Measurements from ENCODE around the gene SOWAHD. TPM values are rescaled to one million over a fixed set of nuclear protein-coding genes. Genes with fewer than 3 reads are reported as not detected.
"Not testable (repeated sequence)": the region's sequence is repeated elsewhere in the genome, so short reads cannot be mapped to it uniquely, and the experiment has no call there.

SOWAHD gene
- total and polyA plus RNA-seq, 12 donors, result 0.12 to 1.7 (median 0.36) TPM; not detected in 7

DNA sequence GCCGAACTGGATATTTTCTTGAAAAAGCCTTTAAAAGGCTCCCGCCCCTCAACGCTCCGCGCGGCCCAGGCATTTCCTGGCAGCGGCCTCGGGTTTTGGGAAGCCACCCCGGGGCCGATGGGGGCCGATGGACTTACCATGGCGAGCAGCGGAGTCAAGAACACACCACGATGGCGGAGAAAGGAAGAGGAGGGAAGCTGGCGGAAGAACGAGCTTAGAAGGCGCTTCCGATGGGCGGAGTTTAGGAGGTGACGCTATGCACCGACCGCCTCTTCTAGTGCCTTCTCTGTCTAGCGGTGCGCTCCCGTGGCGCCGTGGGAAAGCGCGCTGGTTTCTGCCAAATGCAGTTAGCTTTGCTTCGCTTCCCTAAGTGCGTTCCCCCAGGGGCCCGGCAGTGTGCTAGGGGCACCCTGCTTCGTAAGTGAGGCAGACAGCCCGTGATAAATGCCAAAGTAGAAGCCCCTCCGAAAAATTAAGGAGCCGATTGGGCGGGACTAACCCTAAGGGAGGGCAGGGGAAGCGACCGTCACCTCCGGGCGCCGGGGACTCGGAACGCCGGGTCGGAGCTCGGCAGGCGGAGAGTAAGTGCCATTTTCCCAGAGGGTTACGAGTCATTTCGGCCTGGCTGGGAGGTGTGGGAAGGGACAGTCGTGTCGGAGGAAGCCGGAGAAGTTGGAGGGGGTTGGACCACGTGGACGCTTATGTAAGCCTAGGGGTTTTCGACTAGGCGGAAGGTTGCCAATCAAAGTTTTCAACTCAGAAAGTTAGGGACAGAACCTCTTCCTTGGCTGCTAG is 33.2 kb downstream of the SOWAHD start, which contains the start of gene RPL39:
RPL39 (minus strand) TSS at position 194 of the 795 bp plus-strand sequence; CDS start at position 140, 54 bp downstream.
- DNase-seq, result peak; percentile 75 to 87
- H3K36me3 ChIP-seq, result peaks cover 0 to 31% (median 0%) of the 10 kb centered on the region in 9 donors
- peak; percentile 96 to 99 (median 98) for ATAC-seq
- peak within 1 kb of the TSS; percentile 50 to 84 (median 76) for H3K4me3 ChIP-seq
- no peaks in the 10 kb centered on the region for H3K27me3 ChIP-seq
- H3K27ac ChIP-seq, result peak within 1 kb of the TSS; percentile 91 to 99 (median 95)
- TF ChIP-seq, protein P1, sequence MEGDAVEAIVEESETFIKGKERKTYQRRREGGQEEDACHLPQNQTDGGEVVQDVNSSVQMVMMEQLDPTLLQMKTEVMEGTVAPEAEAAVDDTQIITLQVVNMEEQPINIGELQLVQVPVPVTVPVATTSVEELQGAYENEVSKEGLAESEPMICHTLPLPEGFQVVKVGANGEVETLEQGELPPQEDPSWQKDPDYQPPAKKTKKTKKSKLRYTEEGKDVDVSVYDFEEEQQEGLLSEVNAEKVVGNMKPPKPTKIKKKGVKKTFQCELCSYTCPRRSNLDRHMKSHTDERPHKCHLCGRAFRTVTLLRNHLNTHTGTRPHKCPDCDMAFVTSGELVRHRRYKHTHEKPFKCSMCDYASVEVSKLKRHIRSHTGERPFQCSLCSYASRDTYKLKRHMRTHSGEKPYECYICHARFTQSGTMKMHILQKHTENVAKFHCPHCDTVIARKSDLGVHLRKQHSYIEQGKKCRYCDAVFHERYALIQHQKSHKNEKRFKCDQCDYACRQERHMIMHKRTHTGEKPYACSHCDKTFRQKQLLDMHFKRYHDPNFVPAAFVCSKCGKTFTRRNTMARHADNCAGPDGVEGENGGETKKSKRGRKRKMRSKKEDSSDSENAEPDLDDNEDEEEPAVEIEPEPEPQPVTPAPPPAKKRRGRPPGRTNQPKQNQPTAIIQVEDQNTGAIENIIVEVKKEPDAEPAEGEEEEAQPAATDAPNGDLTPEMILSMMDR (IDR thresholded peaks at IDR 0.05), result no peak
- H3K4me1 ChIP-seq, result peaks cover 0 to 42% (median 36%) of the 10 kb centered on the region in 9 donors
- WGBS, 2 donors, result 1% methylated on average over 51 to 55 of the region's 58 CpGs
- intact Hi-C loops (cut with DNase I), result loop anchor here in 5 of 10 donors (1.0 to 10.0 kb wide), 5 partner anchors 53 to 83 kb away; partner anchors contain the start of genes NDUFA1 (in 5 of the 5), RNF113A (in 5 of the 5) and UPF3B (in 1 of the 5)
- peaks cover 0 to 4% (median 0%) of the 10 kb centered on the region in 11 donors for H3K9me3 ChIP-seq

DNA sequence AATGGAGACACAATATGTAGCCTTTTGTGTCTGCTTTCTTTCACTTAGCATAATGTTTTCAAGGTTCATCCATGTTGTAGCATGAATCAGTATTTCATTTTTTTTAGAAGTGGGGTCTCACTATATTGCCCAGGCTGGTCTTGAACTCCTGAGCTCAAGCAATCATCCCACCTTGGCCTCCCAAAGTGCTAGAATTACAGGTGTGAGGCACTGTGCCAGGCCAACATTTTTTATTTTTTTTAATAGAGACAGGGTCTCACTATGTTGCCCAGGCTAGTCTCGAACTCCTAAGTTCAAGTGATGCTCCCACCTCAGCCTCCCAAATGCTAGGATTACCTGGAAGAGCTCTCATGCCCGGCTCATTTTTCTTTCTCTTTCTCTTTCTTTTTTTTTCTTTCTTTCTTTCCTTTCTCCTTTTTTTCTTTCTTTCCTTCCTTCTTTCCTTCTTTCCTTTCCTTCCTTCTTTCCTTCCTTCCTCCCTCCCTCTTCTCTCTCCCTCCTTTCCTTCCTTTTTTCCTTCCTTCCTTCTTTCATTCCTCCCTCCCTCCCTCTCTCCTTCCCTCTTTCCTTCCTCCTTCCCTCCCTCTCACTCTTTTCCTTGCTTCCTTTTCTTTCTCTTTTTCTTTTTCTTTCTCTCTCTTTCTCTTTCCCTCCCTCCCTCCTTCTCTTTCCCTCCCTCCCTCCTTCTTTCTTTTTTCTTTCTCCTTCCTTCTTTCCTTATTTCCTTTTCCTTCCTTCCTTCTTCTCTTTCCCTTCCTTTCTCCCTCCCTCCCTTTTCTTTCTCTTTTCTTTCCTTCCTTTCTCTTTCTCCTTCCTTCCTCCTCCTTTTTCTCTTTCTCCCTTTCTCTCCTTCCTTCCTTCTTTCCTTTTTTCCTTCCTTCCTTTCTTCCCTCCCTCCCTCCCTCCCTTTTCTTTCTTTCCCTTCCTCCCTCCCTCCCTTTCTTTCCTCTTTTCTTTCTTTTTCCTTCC is 43.1 kb downstream of the SOWAHD start:
- no peaks in the 10 kb centered on the region for H3K36me3 ChIP-seq
- WGBS, 2 donors, result 92 to 100% methylated on average over 2 of the region's 2 CpGs

DNA sequence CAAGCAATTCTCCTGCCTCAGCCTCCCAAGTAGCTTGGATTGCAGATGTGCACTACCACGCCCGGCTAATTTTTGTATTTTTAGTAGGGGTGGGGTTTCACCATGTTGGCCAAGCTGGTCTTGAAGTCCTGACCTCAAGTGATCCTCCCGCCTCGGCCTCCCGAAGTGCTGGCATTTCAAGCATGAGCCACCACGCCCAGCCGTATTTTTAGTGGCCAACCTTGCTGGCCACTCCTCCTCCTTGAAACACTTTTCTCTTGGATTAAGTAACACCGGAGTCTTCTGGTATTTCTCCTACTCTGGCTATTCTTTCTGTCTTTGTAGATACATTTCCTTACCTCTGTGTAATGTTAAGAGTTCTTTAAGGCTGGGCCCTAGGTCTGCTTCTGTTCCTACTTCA is 44.2 kb downstream of the SOWAHD start:
- ATAC-seq (no peak), DNase-seq (no peak)
- Histone ChIP-seq H3K4me1 (no peaks in the 10 kb centered on the region), H3K27me3 (no peaks in the 10 kb centered on the region), H3K4me3 (no peak overlapping the region), H3K27ac (no peak overlapping the region), H3K9me3 (no peaks in the 10 kb centered on the region), H3K36me3 (no peaks in the 10 kb centered on the region)
- TF ChIP-seq, protein P1 (IDR thresholded peaks at IDR 0.05), result no peak
- WGBS, 2 donors, result 91 to 96% methylated on average over 8 of the region's 8 CpGs
- intact Hi-C loops (cut with DNase I), result no loop called here

More for the DNA sequence above, 43.1 kb downstream of the SOWAHD start:
- intact Hi-C loops (cut with DNase I), result no loop called here
- no peaks in the 10 kb centered on the region for H3K9me3 ChIP-seq
- no peak overlapping the region for H3K4me3 ChIP-seq
- H3K27ac ChIP-seq, result no peak overlapping the region
- no peaks in the 10 kb centered on the region for H3K4me1 ChIP-seq
- TF ChIP-seq, protein P1 (IDR thresholded peaks at IDR 0.05), result no peak
- no peak for DNase-seq
- no peak for ATAC-seq
- H3K27me3 ChIP-seq, result no peaks in the 10 kb centered on the region

DNA sequence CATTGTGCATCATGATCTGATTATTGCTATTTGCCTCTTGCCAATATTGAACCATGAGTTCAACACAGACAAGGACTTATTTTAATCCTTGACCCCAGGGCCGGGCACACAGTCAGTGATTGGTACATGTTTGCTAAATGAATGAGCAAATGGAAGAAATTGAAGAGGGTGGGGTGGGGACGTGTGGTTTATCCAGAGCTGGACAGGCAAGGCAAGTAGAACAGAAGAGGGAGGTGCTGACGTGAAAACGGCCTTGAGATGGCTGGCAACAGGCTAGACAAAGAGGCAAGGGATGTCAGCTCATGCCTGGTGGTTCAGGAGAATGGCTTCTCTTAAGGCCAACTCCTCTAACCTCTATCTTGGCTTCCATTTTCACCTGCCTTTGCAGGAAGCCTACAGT is 50.1 kb downstream of the SOWAHD start:
- ATAC-seq; H3K27ac ChIP-seq; DNase-seq; H3K9me3 ChIP-seq; H3K4me3 ChIP-seq; H3K27me3 ChIP-seq; H3K4me1 ChIP-seq; H3K36me3 ChIP-seq; intact Hi-C loops (cut with DNase I): not testable (repeated sequence)
- 20% methylated on average over 1 of the region's 4 CpGs; no CpG with 5 or more reads in 1 of the 2 donors for WGBS, 2 donors

Data from heart right ventricle (tissue), 16 donors.